ENCODE measurements around the gene CHD1. TPM values are rescaled to one million over a fixed set of nuclear protein-coding genes. Genes with fewer than 3 reads are reported as not detected.
"Not testable (repeated sequence)": the region's sequence is repeated elsewhere in the genome, so short reads cannot be mapped to it uniquely, and the experiment has no call there.

The CHD1 gene
- total RNA-seq, 1 donor from 2014 or later, result 34.2 TPM

GRCh38 chr5:98963019-98963418 is 34.2 kb upstream of the CHD1 start:
- TF ChIP-seq, protein P1, sequence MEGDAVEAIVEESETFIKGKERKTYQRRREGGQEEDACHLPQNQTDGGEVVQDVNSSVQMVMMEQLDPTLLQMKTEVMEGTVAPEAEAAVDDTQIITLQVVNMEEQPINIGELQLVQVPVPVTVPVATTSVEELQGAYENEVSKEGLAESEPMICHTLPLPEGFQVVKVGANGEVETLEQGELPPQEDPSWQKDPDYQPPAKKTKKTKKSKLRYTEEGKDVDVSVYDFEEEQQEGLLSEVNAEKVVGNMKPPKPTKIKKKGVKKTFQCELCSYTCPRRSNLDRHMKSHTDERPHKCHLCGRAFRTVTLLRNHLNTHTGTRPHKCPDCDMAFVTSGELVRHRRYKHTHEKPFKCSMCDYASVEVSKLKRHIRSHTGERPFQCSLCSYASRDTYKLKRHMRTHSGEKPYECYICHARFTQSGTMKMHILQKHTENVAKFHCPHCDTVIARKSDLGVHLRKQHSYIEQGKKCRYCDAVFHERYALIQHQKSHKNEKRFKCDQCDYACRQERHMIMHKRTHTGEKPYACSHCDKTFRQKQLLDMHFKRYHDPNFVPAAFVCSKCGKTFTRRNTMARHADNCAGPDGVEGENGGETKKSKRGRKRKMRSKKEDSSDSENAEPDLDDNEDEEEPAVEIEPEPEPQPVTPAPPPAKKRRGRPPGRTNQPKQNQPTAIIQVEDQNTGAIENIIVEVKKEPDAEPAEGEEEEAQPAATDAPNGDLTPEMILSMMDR (IDR thresholded peaks at IDR 0.05; ENCODE audit: partially characterized antibody, unreplicated experiment), result no peak
- Mint-ChIP-seq H3K4me3 (ENCODE audit: unreplicated experiment) (no peak overlapping the region), H3K27ac (ENCODE audit: unreplicated experiment) (no peak overlapping the region), H3K27me3 (ENCODE audit: unreplicated experiment) (no peaks in the 10 kb centered on the region), H3K36me3 (ENCODE audit: unreplicated experiment) (no peaks in the 10 kb centered on the region), H3K4me1 (ENCODE audit: low read depth, unreplicated experiment) (no peaks in the 10 kb centered on the region), H3K9me3 (ENCODE audit: unreplicated experiment) (no peaks in the 10 kb centered on the region)
- DNase-seq, result no peak

DNA sequence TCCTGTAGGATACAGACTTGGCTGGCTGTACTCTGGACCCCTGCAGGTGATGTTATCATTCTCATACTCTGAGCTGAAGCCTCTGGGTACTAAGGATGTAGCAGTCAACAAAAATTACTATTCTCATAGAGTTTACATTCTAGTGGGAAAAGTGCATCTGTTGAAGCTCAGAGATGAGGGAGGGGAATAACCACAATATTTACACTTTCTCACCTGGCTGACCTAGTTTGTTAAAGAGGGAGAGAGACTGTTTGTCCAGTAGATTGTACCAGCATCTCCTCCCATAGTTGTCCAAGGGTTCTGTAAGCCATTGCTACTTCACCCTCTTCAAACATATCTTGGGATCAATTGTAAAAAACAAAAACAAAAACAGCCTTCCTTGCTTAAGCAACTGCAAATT is 33.8 kb upstream of the CHD1 start:
- no peak overlapping the region for H3K27ac Mint-ChIP-seq (ENCODE audit: unreplicated experiment)
- no peak for DNase-seq
- no peaks in the 10 kb centered on the region for H3K27me3 Mint-ChIP-seq (ENCODE audit: unreplicated experiment)
- TF ChIP-seq, protein P1 (IDR thresholded peaks at IDR 0.05; ENCODE audit: partially characterized antibody, unreplicated experiment), result no peak
- H3K4me1 Mint-ChIP-seq (ENCODE audit: low read depth, unreplicated experiment), result no peaks in the 10 kb centered on the region
- no peak overlapping the region for H3K4me3 Mint-ChIP-seq (ENCODE audit: unreplicated experiment)
- H3K9me3 Mint-ChIP-seq (ENCODE audit: unreplicated experiment), result no peaks in the 10 kb centered on the region
- H3K36me3 Mint-ChIP-seq (ENCODE audit: unreplicated experiment), result no peaks in the 10 kb centered on the region

- TF ChIP-seq, protein P1 (IDR thresholded peaks at IDR 0.05; ENCODE audit: partially characterized antibody, unreplicated experiment), result no peak
- Mint-ChIP-seq H3K9me3 (ENCODE audit: unreplicated experiment) (no peaks in the 10 kb centered on the region), H3K27ac (ENCODE audit: unreplicated experiment) (no peak overlapping the region), H3K36me3 (ENCODE audit: unreplicated experiment) (no peaks in the 10 kb centered on the region), H3K27me3 (ENCODE audit: unreplicated experiment) (no peaks in the 10 kb centered on the region), H3K4me3 (ENCODE audit: unreplicated experiment) (no peak overlapping the region), H3K4me1 (ENCODE audit: low read depth, unreplicated experiment) (no peaks in the 10 kb centered on the region)
- DNase-seq, result no peak
Observed at GRCh38 chr5:98961665-98962344, 33.0 kb upstream of the CHD1 start.

DNA sequence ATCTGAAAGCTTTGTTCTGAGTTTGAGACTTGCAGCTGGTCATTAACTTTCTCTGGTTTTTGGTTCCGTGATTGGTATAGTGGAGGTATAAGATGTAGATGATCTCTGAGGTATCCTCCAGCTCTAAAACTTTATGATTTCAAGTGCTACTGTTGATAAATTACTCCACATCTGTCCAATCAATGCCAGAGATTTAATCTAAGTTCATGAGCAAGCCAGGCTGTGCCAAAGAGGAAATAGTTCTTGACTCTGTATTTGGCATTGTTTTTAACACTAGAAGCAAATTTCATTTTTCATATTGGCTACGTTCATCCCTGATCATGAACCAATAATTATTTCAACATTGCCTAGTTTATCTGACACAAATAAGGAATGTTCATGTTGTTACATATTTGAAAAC is 28.5 kb upstream of the CHD1 start:
- no peak for DNase-seq
- H3K9me3 Mint-ChIP-seq (ENCODE audit: unreplicated experiment), result no peaks in the 10 kb centered on the region
- H3K27ac Mint-ChIP-seq (ENCODE audit: unreplicated experiment), result no peak overlapping the region
- TF ChIP-seq, protein P1 (IDR thresholded peaks at IDR 0.05; ENCODE audit: partially characterized antibody, unreplicated experiment), result no peak
- no peaks in the 10 kb centered on the region for H3K4me1 Mint-ChIP-seq (ENCODE audit: low read depth, unreplicated experiment)
- H3K27me3 Mint-ChIP-seq (ENCODE audit: unreplicated experiment), result no peaks in the 10 kb centered on the region
- no peaks in the 10 kb centered on the region for H3K36me3 Mint-ChIP-seq (ENCODE audit: unreplicated experiment)
- H3K4me3 Mint-ChIP-seq (ENCODE audit: unreplicated experiment), result no peak overlapping the region

DNA sequence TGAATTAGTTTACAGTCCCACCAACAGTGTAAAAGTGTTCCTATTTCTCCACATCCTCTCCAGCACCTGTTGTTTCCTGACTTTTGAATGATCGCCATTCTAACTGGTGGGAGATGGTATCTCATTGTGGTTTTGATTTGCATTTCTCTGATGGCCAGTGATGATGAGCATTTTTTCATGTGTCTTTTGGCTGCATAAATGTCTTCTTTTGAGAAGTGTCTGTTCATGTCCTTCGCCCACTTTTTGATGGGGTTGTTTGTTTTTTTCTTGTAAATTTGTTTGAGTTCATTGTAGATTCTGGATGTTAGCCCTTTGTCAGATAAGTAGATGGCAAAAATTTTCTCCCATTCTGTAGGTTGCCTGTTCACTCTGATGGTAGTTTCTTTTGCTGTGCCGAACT is 27.1 kb upstream of the CHD1 start:
- not testable (repeated sequence) for H3K36me3 Mint-ChIP-seq (ENCODE audit: unreplicated experiment); H3K27ac Mint-ChIP-seq (ENCODE audit: unreplicated experiment); DNase-seq; H3K27me3 Mint-ChIP-seq (ENCODE audit: unreplicated experiment); H3K9me3 Mint-ChIP-seq (ENCODE audit: unreplicated experiment); H3K4me3 Mint-ChIP-seq (ENCODE audit: unreplicated experiment); H3K4me1 Mint-ChIP-seq (ENCODE audit: low read depth, unreplicated experiment)

DNA sequence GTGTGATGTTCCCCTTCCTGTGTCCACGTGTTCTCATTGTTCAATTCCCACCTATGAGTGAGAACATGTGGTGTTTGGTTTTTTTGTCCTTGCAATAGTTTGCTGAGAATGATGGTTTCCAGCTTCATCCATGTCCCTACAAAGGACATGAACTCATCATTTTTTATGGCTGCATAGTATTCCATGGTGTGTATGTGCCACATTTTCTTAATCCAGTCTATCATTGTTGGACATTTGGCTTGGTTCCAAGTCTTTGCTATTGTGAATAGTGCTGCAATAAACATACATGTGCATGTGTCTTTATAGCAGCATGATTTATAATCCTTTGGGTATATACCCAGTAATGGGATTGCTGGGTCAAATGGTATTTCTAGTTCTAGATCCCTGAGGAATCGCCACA is 26.7 kb upstream of the CHD1 start:
- not testable (repeated sequence) for H3K4me1 Mint-ChIP-seq (ENCODE audit: low read depth, unreplicated experiment); DNase-seq; H3K27me3 Mint-ChIP-seq (ENCODE audit: unreplicated experiment); H3K36me3 Mint-ChIP-seq (ENCODE audit: unreplicated experiment); H3K4me3 Mint-ChIP-seq (ENCODE audit: unreplicated experiment); H3K9me3 Mint-ChIP-seq (ENCODE audit: unreplicated experiment); H3K27ac Mint-ChIP-seq (ENCODE audit: unreplicated experiment)
